GM12878 (cell line): ENCODE results near the gene CORO2B. TPM values are rescaled to one million over a fixed set of nuclear protein-coding genes. Genes with fewer than 3 reads are reported as not detected.

Source experiments
- ATAC-seq: fragments of 200-7000 bp; cut with Tn5 transposase; 3 replicates; pipeline ENCODE4 v1.9.1; 2020; ENCODE audit warnings: mild to moderate bottlenecking, moderate library complexity
- BruUV-seq: library from RNA; stranded (reverse); fragments of 400-500 nt; replicated peaks from 2 replicates; lab custom pipeline; 2021; lab: Mats Ljungman, UMichigan
- CTCF ChIA-PET: fragments of 300-600 bp; sonication (Branson Sonifier 250); formaldehyde crosslinking; extraction: SDS; loops from one replicate; lab custom pipeline; 2021; ENCODE audit warnings: inconsistent platforms; lab: Yijun Ruan, JAX
- POLR2A ChIA-PET: fragments of 350-600 bp; formaldehyde crosslinking; extraction: SDS; loops from one replicate; lab custom pipeline; 2021; ENCODE audit warnings: inconsistent platforms; lab: Charles Lee
- RAD21 ChIA-PET: fragments of 300-600 bp; sonication (Branson Sonifier 250); formaldehyde crosslinking; loops from one replicate; lab custom pipeline; 2023; ENCODE audit warnings: antibody characterized with exemption; ENCODE audit not compliant: unreplicated experiment; lab: Charles Lee
- SMC1A ChIA-PET: fragments of 300-600 bp; sonication (Branson Sonifier 250); formaldehyde crosslinking; loops from one replicate; lab custom pipeline; 2023; ENCODE audit not compliant: unreplicated experiment, uncharacterized antibody; lab: Charles Lee
- DNase-seq: peaks from one replicate; pipeline ENCODE4 v3.0.0-alpha.2; 2011; ENCODE audit warnings: low read depth, low spot score
- FAIRE-seq: peaks from 3 replicates; lab custom pipeline; 2011; peaks lifted over from hg19 to GRCh38; lab: Jason Lieb, UNC
- H2AFZ ChIP-seq: 2 replicates; pipeline ENCODE4 v1.6.0; 2011; ENCODE audit warnings: low read depth, low read length, control low read depth; ENCODE audit not compliant: control insufficient read depth
- H3K27ac ChIP-seq: 2 replicates; pipeline ENCODE4 v1.5.1; 2011; ENCODE audit warnings: control low read depth; ENCODE audit not compliant: control insufficient read depth, insufficient read depth
- H3K27me3 ChIP-seq, 2 experiments: replicated peaks in 1 of 2; 2 replicates each; pipeline versions ENCODE4 v1.6.0 to v1.6.1; 2011; ENCODE audit warnings: low read length in 1 of 2; ENCODE audit not compliant: control insufficient read depth in 2 of 2, insufficient read depth in 2 of 2
- H3K36me3 ChIP-seq, 2 experiments: 2 replicates each; pipeline ENCODE4 v1.5.1; 2011; ENCODE audit warnings: low read length in 1 of 2; ENCODE audit not compliant: control insufficient read depth in 2 of 2, insufficient read depth in 2 of 2
- H3K4me1 ChIP-seq: 2 replicates; pipeline ENCODE4 v1.6.1; 2011; ENCODE audit warnings: mild to moderate bottlenecking, low read length, moderate library complexity, mixed read lengths; ENCODE audit not compliant: control insufficient read depth, insufficient read depth
- H3K4me2 ChIP-seq: 2 replicates; pipeline ENCODE4 v1.6.0; 2011; ENCODE audit warnings: control low read depth; ENCODE audit not compliant: control insufficient read depth, insufficient read depth
- H3K4me3 ChIP-seq: fragments of 200-600 bp; sonication (generic); 2 replicates; pipeline ENCODE4 v1.5.1; 2016
- H3K79me2 ChIP-seq: 2 replicates; pipeline ENCODE4 v1.6.0; 2011; ENCODE audit warnings: low read length; ENCODE audit not compliant: control insufficient read depth, insufficient read depth
- H3K9ac ChIP-seq: 2 replicates; pipeline ENCODE4 v1.8.0; 2011; ENCODE audit warnings: low read length, control low read depth, mixed read lengths; ENCODE audit not compliant: control insufficient read depth, insufficient read depth
- H3K9me3 ChIP-seq: replicated peaks from 3 replicates; pipeline ENCODE4 v1.5.1; 2011; ENCODE audit warnings: mild to moderate bottlenecking, low read length; ENCODE audit not compliant: control insufficient read depth, insufficient read depth
- H4K20me1 ChIP-seq: 2 replicates; pipeline ENCODE4 v1.6.0; 2011; ENCODE audit not compliant: control insufficient read depth, insufficient read depth
- BMI1 ChIP-seq: fragments of 450-650 bp; IDR thresholded peaks from 2 replicates; pipeline ENCODE4 v1.6.1; 2016; ENCODE audit warnings: mild to moderate bottlenecking, moderate library complexity, borderline replicate concordance
- CBFB ChIP-seq: IDR thresholded peaks from 2 replicates; pipeline ENCODE4 v1.6.1; 2016; ENCODE audit warnings: antibody characterized with exemption, low read depth
- CBX5 ChIP-seq: sonication (generic); IDR thresholded peaks from 2 replicates; pipeline ENCODE4 v1.6.1; 2016; ENCODE audit warnings: low read depth, moderate library complexity, mild to moderate bottlenecking, inconsistent platforms
- CEBPB ChIP-seq, 2 experiments: fragments of 150-350 bp in 1 of 2; IDR thresholded peaks; 2 replicates each; pipeline ENCODE4 v1.6.1; 2012 to 2014; ENCODE audit warnings: low read depth in 2 of 2, low read length in 2 of 2, borderline replicate concordance in 1 of 2, inconsistent platforms in 1 of 2
- EP300 ChIP-seq, 2 experiments: fragments of 150-350 bp in 1 of 2; IDR thresholded peaks; 2 replicates each; pipeline ENCODE4 v1.6.1; 2011 to 2012; ENCODE audit warnings: low read depth in 2 of 2, low read length in 2 of 2, borderline replicate concordance in 1 of 2, improper control_type of control experiment in 1 of 2, inconsistent platforms in 1 of 2; ENCODE audit not compliant: control insufficient read depth in 1 of 2
- ESRRA ChIP-seq: IDR thresholded peaks from 2 replicates; pipeline ENCODE4 v1.6.1; 2012; ENCODE audit warnings: mild to moderate bottlenecking, low read length, improper control_type of control experiment
- ETV6 ChIP-seq, 2 experiments: fragments of 450-650 bp in 1 of 2; IDR thresholded peaks in 1 of 2; conservative IDR thresholded peaks in 1 of 2; 2 replicates each; pipeline ENCODE4 v1.6.1; 2014; ENCODE audit warnings: antibody characterized with exemption in 1 of 2, borderline replicate concordance in 1 of 2, low read depth in 1 of 2, mild to moderate bottlenecking in 1 of 2, moderate library complexity in 1 of 2
- KLF5 ChIP-seq: fragments of 450-650 bp; IDR thresholded peaks from 2 replicates; pipeline ENCODE4 v1.6.1; 2014; ENCODE audit warnings: mild to moderate bottlenecking; ENCODE audit not compliant: partially characterized antibody
- MXI1 ChIP-seq: fragments of 150-350 bp; IDR thresholded peaks from 2 replicates; pipeline ENCODE4 v1.6.1; 2011; ENCODE audit warnings: low read depth, mild to moderate bottlenecking, inconsistent platforms, low read length, improper control_type of control experiment
- NFXL1 ChIP-seq: fragments of 450-650 bp; IDR thresholded peaks from 2 replicates; pipeline ENCODE4 v1.6.1; 2017; ENCODE audit warnings: antibody characterized with exemption, mild to moderate bottlenecking, borderline replicate concordance
- RELA ChIP-seq: fragments of 450-650 bp; IDR thresholded peaks from 2 replicates; pipeline ENCODE4 v1.8.0; 2014; ENCODE audit warnings: borderline replicate concordance; ENCODE audit not compliant: partially characterized antibody
- STAT1 ChIP-seq: fragments of 450-650 bp; conservative IDR thresholded peaks from 2 replicates; pipeline ENCODE4 v1.6.1; 2014; ENCODE audit warnings: antibody characterized with exemption, mild to moderate bottlenecking
- SUZ12 ChIP-seq: fragments of 200-600 bp; sonication (generic); IDR thresholded peaks from one replicate; pipeline ENCODE4 v1.6.1; 2018; ENCODE audit warnings: antibody characterized with exemption, mild to moderate bottlenecking; ENCODE audit not compliant: unreplicated experiment
- TCF7 ChIP-seq: IDR thresholded peaks from 2 replicates; pipeline ENCODE4 v1.6.1; 2014; ENCODE audit warnings: antibody characterized with exemption, borderline replicate concordance
- WGBS: methylation state at CpG from one replicate; pipeline ENCODE4 v1.1.6; 2016; ENCODE audit warnings: low lambda C conversion rate; ENCODE audit not compliant: insufficient replicate concordance, insufficient coverage; ENCODE audit errors: missing lambda C conversion rate; 5-methylcytosine and 5-hydroxymethylcytosine counted together
- in situ Hi-C: fragments of 300-500 bp; cut with MboI; formaldehyde crosslinking; loops from 9 replicates; pipeline ENCODE4 v1.14.3; 2018; ENCODE audit warnings: mixed read lengths
- intact Hi-C: fragments of 100-400 bp; cut with micrococcal nuclease; formaldehyde crosslinking; loops from one replicate; pipeline ENCODE4 v1.14.2; 2022; ENCODE audit not compliant: unreplicated experiment
- polyA plus RNA-seq, 11 experiments: library from polyadenylated mRNA; depleted of rRNA in 4 of 11; unstranded in 6 of 11; stranded (reverse) in 5 of 11; fragments of >200 nt; fragmentation: Nextera tagmentation in 4 of 11; fragmentation: Illumina TruSeq in 1 of 11; extraction: Ambion mirVana in 4 of 11; extraction: Trizol in 1 of 11; gene quantifications; 1 replicate in 1 of 11; 2 replicates in 10 of 11; pipeline versions ENCODE4 v1.2.1 to v1.2.3, GENCODE V29; 2011 to 2016; ENCODE audit warnings: inconsistent platforms in 2 of 11, missing spikeins in 2 of 11, low read depth in 1 of 11
- total RNA-seq, 4 experiments: library from RNA; depleted of rRNA in 3 of 4; stranded (reverse); fragments of >200 nt in 3 of 4; fragmentation: Illumina TruSeq in 1 of 4; extraction: Trizol in 1 of 4; gene quantifications; 2 replicates each; pipeline versions ENCODE4 v1.2.1 to v1.2.3, GENCODE V29; 2013 to 2021
- TF ChIP-seq, protein P1 (sequence below): fragments of 450-650 bp; IDR thresholded peaks from 2 replicates; pipeline ENCODE4 v1.6.1; 2017; ENCODE audit warnings: mild to moderate bottlenecking, moderate library complexity
- TF ChIP-seq, protein P2 (sequence below): IDR thresholded peaks from 2 replicates; pipeline ENCODE4 v1.6.1; 2011; ENCODE audit warnings: borderline replicate concordance, low read depth, mild to moderate bottlenecking, moderate library complexity, low read length; ENCODE audit not compliant: insufficient read depth, poor library complexity, severe bottlenecking

Gene CORO2B
- total and polyA plus RNA-seq, 10 of the 15 experiments (the other 5 are each of a cell fraction or from before 2014, with no cell fraction given) = 0.05 to 0.73 (median 0.13) TPM; not detected in 4

DNA sequence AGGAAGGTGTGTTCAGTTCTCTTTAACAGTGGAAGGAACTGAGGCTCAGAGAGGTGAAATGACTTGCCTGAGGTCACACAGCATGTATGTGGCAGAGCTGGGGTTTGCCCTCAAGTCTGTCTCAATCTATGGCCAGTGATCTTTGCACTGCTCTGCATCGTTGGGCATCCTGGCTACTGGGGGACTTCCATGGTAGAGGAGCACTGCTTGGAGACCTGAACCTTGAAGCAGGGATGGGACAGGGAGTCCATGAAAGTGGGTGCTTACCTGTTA, 2.0 kb downstream of the CORO2B start:
- H3K27ac ChIP-seq = no peak overlapping the region
- ChIA-PET RAD21 (no interaction called here), POLR2A (no interaction called here), SMC1A (no interaction called here), CTCF (no interaction called here)
- no peak overlapping the region for H2AFZ ChIP-seq
- FAIRE-seq (no peak), ATAC-seq (peak; percentile 22; the same call in 2 of the 3 replicates), DNase-seq (no peak)
- 30% methylated on average over 1 of the region's 1 CpG for WGBS
- peaks cover 17 to 29% of the 10 kb centered on the region in 2 experiments for H3K27me3 ChIP-seq
- H3K36me3 ChIP-seq = no peaks in the 10 kb centered on the region
- in situ Hi-C loops (no loop called here), intact Hi-C loops (no loop called here)
- no peaks in the 10 kb centered on the region for H3K4me1 ChIP-seq
- H3K79me2 ChIP-seq = no peaks in the 10 kb centered on the region
- H4K20me1 ChIP-seq = no peaks in the 10 kb centered on the region; the same call in 1 of the 2 replicates
- no TSS peak for BruUV-seq
- H3K9me3 ChIP-seq = no peaks in the 10 kb centered on the region
- H3K9ac ChIP-seq = no peak overlapping the region
- no peak overlapping the region for H3K4me3 ChIP-seq
- H3K4me2 ChIP-seq = no peak overlapping the region
- TF ChIP-seq CBFB (no peak), CEBPB (IDR thresholded peaks at IDR 0.05; ENCODE audit: borderline replicate concordance in 1 of 2, low read depth in 2 of 2, low read length in 2 of 2) (no peak), BMI1 (no peak), STAT1 (no peak), SUZ12 (no peak), CBX5 (no peak), TCF7 (no peak), MXI1 (no peak), ETV6 (conservative IDR thresholded peaks at IDR 0.05 in 1 of 2, IDR thresholded peaks at IDR 0.05 in 1 of 2; ENCODE audit: borderline replicate concordance in 1 of 2, low read depth in 1 of 2) (no peak), RELA (no peak), EP300 (IDR thresholded peaks at IDR 0.05; ENCODE audit: borderline replicate concordance in 1 of 2, control insufficient read depth in 1 of 2, low read depth in 2 of 2, low read length in 2 of 2) (no peak), ESRRA (no peak), NFXL1 (no peak), KLF5 (no peak)
- TF ChIP-seq, protein P1, sequence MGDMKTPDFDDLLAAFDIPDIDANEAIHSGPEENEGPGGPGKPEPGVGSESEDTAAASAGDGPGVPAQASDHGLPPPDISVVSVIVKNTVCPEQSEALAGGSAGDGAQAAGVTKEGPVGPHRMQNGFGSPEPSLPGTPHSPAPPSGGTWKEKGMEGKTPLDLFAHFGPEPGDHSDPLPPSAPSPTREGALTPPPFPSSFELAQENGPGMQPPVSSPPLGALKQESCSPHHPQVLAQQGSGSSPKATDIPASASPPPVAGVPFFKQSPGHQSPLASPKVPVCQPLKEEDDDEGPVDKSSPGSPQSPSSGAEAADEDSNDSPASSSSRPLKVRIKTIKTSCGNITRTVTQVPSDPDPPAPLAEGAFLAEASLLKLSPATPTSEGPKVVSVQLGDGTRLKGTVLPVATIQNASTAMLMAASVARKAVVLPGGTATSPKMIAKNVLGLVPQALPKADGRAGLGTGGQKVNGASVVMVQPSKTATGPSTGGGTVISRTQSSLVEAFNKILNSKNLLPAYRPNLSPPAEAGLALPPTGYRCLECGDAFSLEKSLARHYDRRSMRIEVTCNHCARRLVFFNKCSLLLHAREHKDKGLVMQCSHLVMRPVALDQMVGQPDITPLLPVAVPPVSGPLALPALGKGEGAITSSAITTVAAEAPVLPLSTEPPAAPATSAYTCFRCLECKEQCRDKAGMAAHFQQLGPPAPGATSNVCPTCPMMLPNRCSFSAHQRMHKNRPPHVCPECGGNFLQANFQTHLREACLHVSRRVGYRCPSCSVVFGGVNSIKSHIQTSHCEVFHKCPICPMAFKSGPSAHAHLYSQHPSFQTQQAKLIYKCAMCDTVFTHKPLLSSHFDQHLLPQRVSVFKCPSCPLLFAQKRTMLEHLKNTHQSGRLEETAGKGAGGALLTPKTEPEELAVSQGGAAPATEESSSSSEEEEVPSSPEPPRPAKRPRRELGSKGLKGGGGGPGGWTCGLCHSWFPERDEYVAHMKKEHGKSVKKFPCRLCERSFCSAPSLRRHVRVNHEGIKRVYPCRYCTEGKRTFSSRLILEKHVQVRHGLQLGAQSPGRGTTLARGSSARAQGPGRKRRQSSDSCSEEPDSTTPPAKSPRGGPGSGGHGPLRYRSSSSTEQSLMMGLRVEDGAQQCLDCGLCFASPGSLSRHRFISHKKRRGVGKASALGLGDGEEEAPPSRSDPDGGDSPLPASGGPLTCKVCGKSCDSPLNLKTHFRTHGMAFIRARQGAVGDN = no peak
- TF ChIP-seq, protein P2, sequence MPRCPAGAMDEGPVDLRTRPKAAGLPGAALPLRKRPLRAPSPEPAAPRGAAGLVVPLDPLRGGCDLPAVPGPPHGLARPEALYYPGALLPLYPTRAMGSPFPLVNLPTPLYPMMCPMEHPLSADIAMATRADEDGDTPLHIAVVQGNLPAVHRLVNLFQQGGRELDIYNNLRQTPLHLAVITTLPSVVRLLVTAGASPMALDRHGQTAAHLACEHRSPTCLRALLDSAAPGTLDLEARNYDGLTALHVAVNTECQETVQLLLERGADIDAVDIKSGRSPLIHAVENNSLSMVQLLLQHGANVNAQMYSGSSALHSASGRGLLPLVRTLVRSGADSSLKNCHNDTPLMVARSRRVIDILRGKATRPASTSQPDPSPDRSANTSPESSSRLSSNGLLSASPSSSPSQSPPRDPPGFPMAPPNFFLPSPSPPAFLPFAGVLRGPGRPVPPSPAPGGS = no peak
